K562 (cell line): ENCODE data around the gene ADAM15. TPM values are rescaled to one million over a fixed set of nuclear protein-coding genes. Genes with fewer than 3 reads are reported as not detected.

Source experiments
- ARID4B ChIP-seq: sonication (generic); formaldehyde crosslinking; IDR thresholded peaks from 2 replicates; pipeline ENCODE4 v1.8.0; 2022; ENCODE audit warnings: mild to moderate bottlenecking, missing genetic modification reagents
- ATF7 ChIP-seq: fragments of 450-650 bp; IDR thresholded peaks from 2 replicates; pipeline ENCODE4 v1.7.1; 2014; ENCODE audit warnings: mild to moderate bottlenecking, moderate library complexity
- CTCFL ChIP-seq: IDR thresholded peaks from 2 replicates; pipeline ENCODE4 v1.6.1; 2011; ENCODE audit warnings: borderline replicate concordance, low read depth, mild to moderate bottlenecking, moderate library complexity, low read length; ENCODE audit not compliant: insufficient read depth, poor library complexity, severe bottlenecking
- FOXO4 ChIP-seq: fragments of 450-650 bp; formaldehyde crosslinking; IDR thresholded peaks from 2 replicates; pipeline ENCODE4 v1.4.0; 2020; ENCODE audit warnings: mild to moderate bottlenecking, moderate library complexity
- MLX ChIP-seq, 2 experiments: fragments of 450-650 bp in 1 of 2; sonication (generic) in 1 of 2; formaldehyde crosslinking; conservative IDR thresholded peaks; 2 replicates each; pipeline versions ENCODE4 v1.4.0 to v1.8.1; 2020 to 2022; ENCODE audit warnings: mild to moderate bottlenecking in 1 of 2, missing genetic modification reagents in 1 of 2
- SIRT6 ChIP-seq: IDR thresholded peaks from one replicate; pipeline ENCODE4 v1.6.1; 2012; ENCODE audit warnings: low read depth, mild to moderate bottlenecking, control low read depth, inconsistent platforms, low read length, moderate library complexity
- UBTF ChIP-seq, 2 experiments: IDR thresholded peaks; 2 replicates each; pipeline ENCODE4 v1.6.1; 2012; ENCODE audit warnings: improper control_type of control experiment in 2 of 2, low read depth in 2 of 2, low read length in 2 of 2, borderline replicate concordance in 1 of 2
- XRCC5 ChIP-seq: fragments of 200-400 bp; formaldehyde crosslinking; IDR thresholded peaks from 2 replicates; pipeline ENCODE4 v1.6.1; 2017; ENCODE audit warnings: low read depth, mild to moderate bottlenecking, low read length
- ZBTB9 ChIP-seq: fragments of 450-650 bp; formaldehyde crosslinking; IDR thresholded peaks from 2 replicates; pipeline ENCODE4 v1.4.0; 2020; ENCODE audit warnings: mild to moderate bottlenecking, moderate library complexity
- ZFP30 ChIP-seq: fragments of 250-450 bp; sonication (Bioruptor Pico); IDR thresholded peaks from 2 replicates; pipeline ENCODE4 v1.8.0; 2022; ENCODE audit warnings: moderate library complexity, mild to moderate bottlenecking, inconsistent platforms, borderline replicate concordance
- ZFP36 ChIP-seq: fragments of 150-350 bp; IDR thresholded peaks from 2 replicates; pipeline ENCODE4 v1.6.1; 2018; ENCODE audit warnings: low read length, low read depth; ENCODE audit not compliant: partially characterized antibody
- polyA plus RNA-seq, 8 experiments: library from polyadenylated mRNA; depleted of rRNA in 4 of 8; stranded (reverse) in 5 of 8; unstranded in 3 of 8; fragments of >200 nt; fragmentation: Nextera tagmentation in 2 of 8; fragmentation: Illumina TruSeq in 1 of 8; extraction: Ambion mirVana in 2 of 8; extraction: Trizol in 1 of 8; gene quantifications; 2 replicates each; pipeline versions ENCODE4 v1.2.1 to v1.2.3, GENCODE V29; 2011 to 2014; ENCODE audit warnings: inconsistent platforms in 1 of 8, missing spikeins in 1 of 8
- total RNA-seq, 7 experiments: library from RNA; depleted of rRNA in 6 of 7; stranded (reverse); fragments of >200 nt in 6 of 7; fragmentation: Illumina TruSeq in 2 of 7; extraction: Trizol in 2 of 7; gene quantifications; 2 replicates each; pipeline versions ENCODE4 v1.2.1 to v1.2.3, GENCODE V29; 2011 to 2021; ENCODE audit warnings: low replicate concordance in 1 of 7

ADAM15 gene
- total and polyA plus RNA-seq, 9 of the 15 experiments (the other 6 are each of a cell fraction or from before 2014, with no cell fraction given) = 0.69 to 72.3 (median 32.8) TPM

- TF ChIP-seq ARID4B (CRISPR knock-in tag) = peak; percentile 48; the same call in 1 of the 2 replicates
- no peak for TF ChIP-seq ZBTB9
- no peak for TF ChIP-seq UBTF (IDR thresholded peaks at IDR 0.05; ENCODE audit: borderline replicate concordance in 1 of 2, low read depth in 2 of 2, low read length in 2 of 2)
- no peak for TF ChIP-seq ZFP30 (CRISPR knock-in tag)
- TF ChIP-seq SIRT6 = no peak
- TF ChIP-seq ZFP36 = no peak
- no peak for TF ChIP-seq CTCFL
- TF ChIP-seq ATF7 = peak; percentile 88
- peak; percentile 78; the same call in 1 of the 2 replicates for TF ChIP-seq XRCC5
- TF ChIP-seq FOXO4 (CRISPR knock-in tag) = no peak
- TF ChIP-seq MLX (CRISPR knock-in tag; conservative IDR thresholded peaks at IDR 0.05) = no peak
Measured at GRCh38 chr1:155044812-155045657, 6.1 kb upstream of the ADAM15 start (continued).
